ENCODE data around the gene ZSWIM6.

DNA sequence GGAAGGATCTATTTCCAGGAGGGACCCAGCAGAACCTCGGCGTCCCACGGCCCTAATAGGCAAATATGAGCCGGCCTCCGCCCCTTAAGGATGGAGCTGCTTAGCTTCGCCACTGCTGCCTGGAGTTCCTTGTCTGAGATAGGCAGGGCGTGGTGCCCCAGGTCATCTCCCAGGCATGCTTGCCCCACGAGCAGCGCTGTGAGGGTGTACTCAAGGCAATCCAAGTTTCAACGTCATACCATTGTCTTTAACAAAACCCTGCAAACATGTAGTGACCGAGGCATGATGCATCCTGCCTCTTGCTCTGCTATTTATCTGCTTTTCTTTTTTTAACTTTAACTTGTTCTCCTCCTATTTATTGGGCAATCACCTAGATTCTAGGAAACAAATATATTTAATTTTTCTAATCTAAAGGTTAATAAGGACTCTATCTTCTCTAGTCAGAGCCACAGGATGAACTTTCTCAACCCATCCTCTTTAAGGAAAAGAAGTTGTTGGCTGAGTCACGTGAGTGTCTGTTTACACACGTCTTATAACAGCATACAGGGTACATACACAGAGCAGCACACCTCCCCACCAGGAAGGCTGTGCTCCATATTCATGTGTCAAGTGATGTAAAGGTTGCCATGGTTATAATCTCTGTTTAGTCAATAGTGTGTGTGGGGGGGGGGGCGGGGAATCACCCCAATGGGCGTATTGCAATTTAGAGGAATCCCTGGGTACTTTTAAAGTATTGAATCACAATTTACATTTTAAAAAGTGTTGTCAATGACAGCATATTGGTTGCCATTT is 27.3 kb upstream of the ZSWIM6 start:
- TF ChIP-seq, protein P1, sequence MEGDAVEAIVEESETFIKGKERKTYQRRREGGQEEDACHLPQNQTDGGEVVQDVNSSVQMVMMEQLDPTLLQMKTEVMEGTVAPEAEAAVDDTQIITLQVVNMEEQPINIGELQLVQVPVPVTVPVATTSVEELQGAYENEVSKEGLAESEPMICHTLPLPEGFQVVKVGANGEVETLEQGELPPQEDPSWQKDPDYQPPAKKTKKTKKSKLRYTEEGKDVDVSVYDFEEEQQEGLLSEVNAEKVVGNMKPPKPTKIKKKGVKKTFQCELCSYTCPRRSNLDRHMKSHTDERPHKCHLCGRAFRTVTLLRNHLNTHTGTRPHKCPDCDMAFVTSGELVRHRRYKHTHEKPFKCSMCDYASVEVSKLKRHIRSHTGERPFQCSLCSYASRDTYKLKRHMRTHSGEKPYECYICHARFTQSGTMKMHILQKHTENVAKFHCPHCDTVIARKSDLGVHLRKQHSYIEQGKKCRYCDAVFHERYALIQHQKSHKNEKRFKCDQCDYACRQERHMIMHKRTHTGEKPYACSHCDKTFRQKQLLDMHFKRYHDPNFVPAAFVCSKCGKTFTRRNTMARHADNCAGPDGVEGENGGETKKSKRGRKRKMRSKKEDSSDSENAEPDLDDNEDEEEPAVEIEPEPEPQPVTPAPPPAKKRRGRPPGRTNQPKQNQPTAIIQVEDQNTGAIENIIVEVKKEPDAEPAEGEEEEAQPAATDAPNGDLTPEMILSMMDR (conservative IDR thresholded peaks at IDR 0.05 in 1 of 2, IDR thresholded peaks at IDR 0.05 in 1 of 2; ENCODE audit: extremely low read depth in 1 of 2, insufficient read depth in 1 of 2, low read depth in 1 of 2, low read length in 2 of 2) = no peak
- no peak for TF ChIP-seq EZH2 (IDR thresholded peaks at IDR 0.05; ENCODE audit: borderline replicate concordance, low read length)

Data from mammary epithelial cell (primary cell).